HCT116 (cell line): ENCODE data around the gene BCAR1. TPM values are rescaled to one million over a fixed set of nuclear protein-coding genes. Genes with fewer than 3 reads are reported as not detected.

Experiments
- ATAC-seq: fragments of 200-7000 bp; cut with Tn5 transposase; 2 replicates; pipeline ENCODE4 v1.9.1; 2020; ENCODE audit warnings: mild to moderate bottlenecking, moderate library complexity
- BruUV-seq: library from RNA; stranded (reverse); fragments of 400-500 nt; replicated peaks from 2 replicates; lab custom pipeline; 2021; lab: Mats Ljungman, UMichigan
- CTCF ChIA-PET: fragments of 300-600 bp; sonication (Branson Sonifier 250); formaldehyde crosslinking; loops from one replicate; lab custom pipeline; 2021; ENCODE audit warnings: antibody characterized with exemption; lab: Charles Lee
- POLR2A ChIA-PET: fragments of 300-600, 350-600 bp; sonication (Branson Sonifier 250); formaldehyde crosslinking; loops from one replicate; lab custom pipeline; 2021; ENCODE audit warnings: antibody characterized with exemption; lab: Charles Lee
- RAD21 ChIA-PET, 2 experiments: fragments of 300-600 bp; sonication (Branson Sonifier 250); formaldehyde crosslinking; loops; one replicate each; lab custom pipeline; 2023; ENCODE audit warnings: low total read pairs in 2 of 2; ENCODE audit not compliant: uncharacterized antibody in 2 of 2, unreplicated experiment in 2 of 2, low non-redundant PET in 1 of 2; lab: Charles Lee
- DNase-seq: peaks from one replicate; pipeline ENCODE4 v3.0.0-alpha.2; 2010; ENCODE audit warnings: low read depth, low spot score
- H2AFZ ChIP-seq: fragments of 200-600 bp; shearing (Covaris generic), sonication (generic); 2 replicates; pipeline ENCODE4 v1.6.1; 2017; ENCODE audit warnings: low read depth, mixed run types, mixed read lengths, antibody characterized with exemption, low read length; ENCODE audit not compliant: poor library complexity, severe bottlenecking
- H3K27ac ChIP-seq: 2 replicates; pipeline ENCODE4 v1.5.1; 2012; ENCODE audit warnings: low read depth, low read length
- H3K27me3 ChIP-seq: fragments of 200-600 bp; sonication (generic); 2 replicates; pipeline ENCODE4 v1.6.1; 2016; ENCODE audit warnings: mixed run types, low read length, mixed read lengths; ENCODE audit not compliant: insufficient read depth
- H3K36me3 ChIP-seq, 2 experiments: fragments of 200-500 bp in 1 of 2; fragments of 200-600 bp in 1 of 2; sonication (Bioruptor generic) in 1 of 2; sonication (generic) in 1 of 2; 2 replicates each; pipeline versions ENCODE4 v1.5.1 to v1.6.1; 2014 to 2016; ENCODE audit warnings: low read length in 2 of 2, inconsistent platforms in 1 of 2, mixed read lengths in 1 of 2, mixed run types in 1 of 2; ENCODE audit not compliant: insufficient read depth in 2 of 2, control insufficient read depth in 1 of 2
- H3K4me1 ChIP-seq, 2 experiments: fragments of 200-600 bp in 1 of 2; sonication (generic) in 1 of 2; 2 replicates each; pipeline versions ENCODE4 v1.5.1 to v1.6.1; 2012 to 2017; ENCODE audit warnings: low read length in 2 of 2, inconsistent platforms in 1 of 2, mild to moderate bottlenecking in 1 of 2, mixed read lengths in 1 of 2, mixed run types in 1 of 2, moderate library complexity in 1 of 2; ENCODE audit not compliant: insufficient read depth in 2 of 2, control insufficient read depth in 1 of 2
- H3K4me2 ChIP-seq: fragments of 200-600 bp; sonication (generic); 2 replicates; pipeline ENCODE4 v1.6.1; 2017; ENCODE audit warnings: mixed run types, low read length, mixed read lengths
- H3K4me3 ChIP-seq, 2 experiments: fragments of 200-600 bp in 1 of 2; sonication (generic) in 1 of 2; replicated peaks in 1 of 2; 2 replicates each; pipeline ENCODE4 v1.5.1; 2011 to 2016; ENCODE audit warnings: low read length in 2 of 2, control low read depth in 1 of 2, low read depth in 1 of 2, mild to moderate bottlenecking in 1 of 2, mixed read lengths in 1 of 2, mixed run types in 1 of 2
- H3K79me2 ChIP-seq: fragments of 200-600 bp; sonication (generic); 2 replicates; pipeline ENCODE4 v1.6.1; 2017; ENCODE audit warnings: mild to moderate bottlenecking, mixed run types, low read length, moderate library complexity, mixed read lengths; ENCODE audit not compliant: insufficient read depth
- H3K9ac ChIP-seq: fragments of 200-600 bp; sonication (generic); 2 replicates; pipeline ENCODE4 v1.6.1; 2016; ENCODE audit warnings: low read length, mixed read lengths
- H3K9me2 ChIP-seq: fragments of 200-600 bp; sonication (generic), shearing (Covaris generic); 2 replicates; pipeline ENCODE4 v1.6.1; 2017; ENCODE audit warnings: mixed run types, mild to moderate bottlenecking, moderate library complexity; ENCODE audit not compliant: insufficient read depth
- H3K9me3 ChIP-seq, 2 experiments: fragments of 200-500 bp in 1 of 2; fragments of 200-600 bp in 1 of 2; sonication (Bioruptor generic) in 1 of 2; sonication (generic) in 1 of 2; 2 replicates each; pipeline ENCODE4 v1.6.1; 2014 to 2017; ENCODE audit warnings: low read length in 2 of 2, mixed read lengths in 2 of 2, inconsistent platforms in 1 of 2, low read depth in 1 of 2, mild to moderate bottlenecking in 1 of 2, mixed run types in 1 of 2, moderate library complexity in 1 of 2; ENCODE audit not compliant: control insufficient read depth in 1 of 2, insufficient read depth in 1 of 2
- H4K20me1 ChIP-seq: fragments of 200-600 bp; sonication (generic), shearing (Covaris generic); 2 replicates; pipeline ENCODE4 v1.6.1; 2017; ENCODE audit warnings: mixed run types, mild to moderate bottlenecking, moderate library complexity; ENCODE audit not compliant: insufficient read depth
- ATF3 ChIP-seq: IDR thresholded peaks from 2 replicates; pipeline ENCODE4 v1.6.1; 2012
- POLR2AphosphoS5 ChIP-seq: IDR thresholded peaks from 2 replicates; pipeline ENCODE4 v1.6.1; 2011; ENCODE audit warnings: mild to moderate bottlenecking, low read depth, low read length, moderate library complexity
- SIN3A ChIP-seq: IDR thresholded peaks from 2 replicates; pipeline ENCODE4 v1.6.1; 2012; ENCODE audit warnings: low read depth
- SP1 ChIP-seq: IDR thresholded peaks from 2 replicates; pipeline ENCODE4 v1.6.1; 2012; ENCODE audit warnings: low read depth
- SRF ChIP-seq: IDR thresholded peaks from 2 replicates; pipeline ENCODE4 v1.6.1; 2012; ENCODE audit warnings: low read depth
- YY1 ChIP-seq: IDR thresholded peaks from 2 replicates; pipeline ENCODE4 v1.6.1; 2011; ENCODE audit warnings: low read length, low read depth, moderate library complexity, mild to moderate bottlenecking; ENCODE audit not compliant: insufficient replicate concordance; ENCODE audit errors: extremely low read depth
- ZBTB33 ChIP-seq: IDR thresholded peaks from 2 replicates; pipeline ENCODE4 v1.6.1; 2011; ENCODE audit warnings: mild to moderate bottlenecking, low read length, moderate library complexity; ENCODE audit not compliant: insufficient replicate concordance; ENCODE audit errors: extremely low read depth
- ZNF274 ChIP-seq: fragments of 200-500 bp; sonication (Bioruptor generic); IDR thresholded peaks from 2 replicates; pipeline ENCODE4 v1.6.1; 2014; ENCODE audit warnings: mild to moderate bottlenecking, low read depth, low read length, inconsistent platforms
- intact Hi-C: fragments of 100-400 bp; cut with micrococcal nuclease; formaldehyde crosslinking; loops from 2 replicates; pipeline ENCODE4 v1.10.0; 2022
- total RNA-seq: library from RNA; stranded (reverse); gene quantifications from one replicate; pipeline ENCODE4 v1.2.1, GENCODE V29; 2021; ENCODE audit not compliant: unreplicated experiment

Gene BCAR1
- total RNA-seq, 1 experiment from 2014 or later = 49.6 TPM

GRCh38 chr16:75250089-75250808, 1.2 kb downstream of the BCAR1 start:
- no peaks in the 10 kb centered on the region for H4K20me1 ChIP-seq
- H3K79me2 ChIP-seq = peaks cover 79% of the 10 kb centered on the region
- ChIA-PET POLR2A (interaction anchor here (2.1 kb wide), 1 partner anchor 55 kb away, joined by 5 read pairs; no protein-coding TSS in a partner anchor), CTCF (interaction anchor here (1.0 to 1.4 kb wide), 2 partner anchors 23 to 135 kb away, joined by 5 read pairs; no protein-coding TSS in a partner anchor), RAD21 (no interaction called here)
- no peaks in the 10 kb centered on the region for H3K9me3 ChIP-seq
- no peak overlapping the region for H2AFZ ChIP-seq
- no peak for DNase-seq
- peak overlapping the region; percentile 73 to 87 for H3K4me3 ChIP-seq
- no peaks in the 10 kb centered on the region; a peak in 1 of 4 replicates for H3K36me3 ChIP-seq
- peak overlapping the region; percentile 93 for H3K27ac ChIP-seq
- intact Hi-C loops = loop anchor here (2.0 kb wide), 1 partner anchor 15 kb away; no protein-coding TSS in a partner anchor
- H3K9ac ChIP-seq = peak overlapping the region; percentile 91
- peak overlapping the region; percentile 85 for H3K4me2 ChIP-seq
- H3K27me3 ChIP-seq = no peaks in the 10 kb centered on the region
- no peak for TF ChIP-seq ZBTB33
- TF ChIP-seq YY1 = no peak
- no peak for TF ChIP-seq SP1
- no peak for TF ChIP-seq SIN3A
- no peak for TF ChIP-seq SRF
- no peak for TF ChIP-seq ATF3
- TF ChIP-seq POLR2AphosphoS5 = no peak
- TF ChIP-seq ZNF274 = no peak
- H3K9me2 ChIP-seq = no peaks in the 10 kb centered on the region
- ATAC-seq = no peak; the same call in 1 of the 2 replicates
- H3K4me1 ChIP-seq = peaks cover 65 to 87% of the 10 kb centered on the region in 2 experiments
- BruUV-seq = no TSS peak
